ENCODE results near the gene CCDC51. TPM values are rescaled to one million over a fixed set of nuclear protein-coding genes. Genes with fewer than 3 reads are reported as not detected.

The CCDC51 gene
- total RNA-seq, 1 experiment from 2014 or later: 29.3 TPM

DNA sequence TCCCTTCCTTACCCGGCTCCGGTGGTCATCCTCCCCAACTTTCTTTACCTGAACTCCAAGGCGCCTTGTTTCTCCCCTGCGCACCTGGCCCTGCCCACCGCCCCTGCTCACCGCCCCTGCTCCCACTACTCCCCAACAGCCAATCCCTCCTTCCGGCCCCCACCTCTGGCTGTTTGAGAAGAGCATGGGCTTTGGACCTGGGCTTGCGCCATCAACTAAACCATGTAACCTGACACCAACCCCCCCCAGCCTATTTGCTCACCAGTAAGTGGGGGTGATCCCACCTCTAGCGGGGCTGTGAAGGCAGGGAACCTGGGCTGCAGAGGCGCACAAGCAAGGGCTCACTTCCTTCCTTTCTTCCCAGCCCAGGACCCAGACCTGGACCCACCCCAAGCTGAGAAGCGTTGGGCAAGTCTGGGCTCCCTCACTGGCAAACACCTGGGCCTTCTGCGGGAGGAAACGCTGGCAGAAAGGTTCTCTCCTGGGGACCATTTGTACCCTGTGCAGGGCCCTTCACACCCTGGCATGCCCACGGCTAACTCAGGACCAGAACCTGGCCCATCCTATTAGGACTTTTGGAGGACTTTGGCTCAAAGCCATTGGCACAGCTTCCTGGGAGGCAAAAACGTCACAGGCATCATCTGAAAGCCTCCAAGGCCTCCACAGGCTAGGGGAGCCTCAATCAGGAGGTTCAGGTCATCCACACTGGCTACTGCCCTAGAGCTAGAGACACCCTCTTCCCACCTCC is 9.8 kb downstream of the CCDC51 start, which contains the start of gene PLXNB1:
TSS of gene PLXNB1 (minus strand) at position 127 of the 748 bp plus-strand sequence. CDS start 5,475 bp downstream, outside the sequence.
- Histone ChIP-seq H3K79me2 (ENCODE audit: insufficient read depth, low read length) (peaks cover 9% of the 10 kb centered on the region; the same call in 1 of the 2 replicates), H3K27ac (ENCODE audit: low read depth, low read length) (peak within 1 kb of the TSS; percentile 81), H3K9me2 (ENCODE audit: insufficient read depth) (no peaks in the 10 kb centered on the region), H3K9me3 (ENCODE audit: control insufficient read depth in 1 of 2, insufficient read depth in 1 of 2, low read depth in 1 of 2, low read length in 2 of 2) (no peaks in the 10 kb centered on the region), H3K4me2 (ENCODE audit: low read length) (peak within 1 kb of the TSS; percentile 91), H3K9ac (ENCODE audit: low read length) (peak within 1 kb of the TSS; percentile 77), H3K4me1 (ENCODE audit: control insufficient read depth in 1 of 2, insufficient read depth in 2 of 2, low read length in 2 of 2) (peaks cover 51 to 66% of the 10 kb centered on the region in 2 experiments), H2AFZ (ENCODE audit: low read depth, low read length, poor library complexity, severe bottlenecking) (peak within 1 kb of the TSS; percentile 85), H4K20me1 (ENCODE audit: insufficient read depth) (no peaks in the 10 kb centered on the region), H3K27me3 (ENCODE audit: insufficient read depth, low read length) (no peaks in the 10 kb centered on the region), H3K4me3 (replicated peaks in 1 of 2; ENCODE audit: low read depth in 1 of 2, low read length in 2 of 2) (peak within 1 kb of the TSS; percentile 58 to 70), H3K36me3 (ENCODE audit: control insufficient read depth in 1 of 2, insufficient read depth in 2 of 2, low read length in 2 of 2) (peaks cover 0 to 17% of the 10 kb centered on the region in 2 experiments; a peak in 1 of 4 replicates)
- TF ChIP-seq ELF1 (IDR thresholded peaks at IDR 0.05; ENCODE audit: borderline replicate concordance, low read depth) (no peak), ZNF274 (IDR thresholded peaks at IDR 0.05; ENCODE audit: low read depth, low read length) (no peak), SIN3A (IDR thresholded peaks at IDR 0.05; ENCODE audit: low read depth) (no peak), POLR2A (IDR thresholded peaks at IDR 0.05; ENCODE audit: borderline replicate concordance, extremely low read depth, insufficient read depth, insufficient read length) (no peak), SP1 (IDR thresholded peaks at IDR 0.05; ENCODE audit: low read depth) (no peak), EZH2phosphoT487 (IDR thresholded peaks at IDR 0.05; ENCODE audit: borderline replicate concordance) (no peak), SRF (IDR thresholded peaks at IDR 0.05; ENCODE audit: low read depth) (no peak), FOSL1 (IDR thresholded peaks at IDR 0.05; ENCODE audit: low read depth) (no peak), JUND (IDR thresholded peaks at IDR 0.05) (no peak), RAD21 (IDR thresholded peaks at IDR 0.05; ENCODE audit: low read depth) (no peak), CTCF (IDR thresholded peaks at IDR 0.05 in 2 of 3, conservative IDR thresholded peaks at IDR 0.05 in 1 of 3; ENCODE audit: borderline replicate concordance in 1 of 3, insufficient read depth in 1 of 3, low read depth in 2 of 3, low read length in 2 of 3) (no peak), CBX3 (IDR thresholded peaks at IDR 0.05; ENCODE audit: low read depth) (no peak), EGR1 (IDR thresholded peaks at IDR 0.05; ENCODE audit: low read depth) (no peak), REST (IDR thresholded peaks at IDR 0.05; ENCODE audit: low read depth) (no peak), ZFX (IDR thresholded peaks at IDR 0.05) (no peak), EZH2 (IDR thresholded peaks at IDR 0.05) (no peak), YY1 (IDR thresholded peaks at IDR 0.05; ENCODE audit: extremely low read depth, insufficient replicate concordance, low read depth, low read length) (no peak)
- TF ChIP-seq, protein P1, sequence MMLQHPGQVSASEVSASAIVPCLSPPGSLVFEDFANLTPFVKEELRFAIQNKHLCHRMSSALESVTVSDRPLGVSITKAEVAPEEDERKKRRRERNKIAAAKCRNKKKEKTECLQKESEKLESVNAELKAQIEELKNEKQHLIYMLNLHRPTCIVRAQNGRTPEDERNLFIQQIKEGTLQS (IDR thresholded peaks at IDR 0.05): no peak
- TF ChIP-seq, protein P2, sequence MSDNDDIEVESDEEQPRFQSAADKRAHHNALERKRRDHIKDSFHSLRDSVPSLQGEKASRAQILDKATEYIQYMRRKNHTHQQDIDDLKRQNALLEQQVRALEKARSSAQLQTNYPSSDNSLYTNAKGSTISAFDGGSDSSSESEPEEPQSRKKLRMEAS (IDR thresholded peaks at IDR 0.05): no peak
- TF ChIP-seq, protein P3, sequence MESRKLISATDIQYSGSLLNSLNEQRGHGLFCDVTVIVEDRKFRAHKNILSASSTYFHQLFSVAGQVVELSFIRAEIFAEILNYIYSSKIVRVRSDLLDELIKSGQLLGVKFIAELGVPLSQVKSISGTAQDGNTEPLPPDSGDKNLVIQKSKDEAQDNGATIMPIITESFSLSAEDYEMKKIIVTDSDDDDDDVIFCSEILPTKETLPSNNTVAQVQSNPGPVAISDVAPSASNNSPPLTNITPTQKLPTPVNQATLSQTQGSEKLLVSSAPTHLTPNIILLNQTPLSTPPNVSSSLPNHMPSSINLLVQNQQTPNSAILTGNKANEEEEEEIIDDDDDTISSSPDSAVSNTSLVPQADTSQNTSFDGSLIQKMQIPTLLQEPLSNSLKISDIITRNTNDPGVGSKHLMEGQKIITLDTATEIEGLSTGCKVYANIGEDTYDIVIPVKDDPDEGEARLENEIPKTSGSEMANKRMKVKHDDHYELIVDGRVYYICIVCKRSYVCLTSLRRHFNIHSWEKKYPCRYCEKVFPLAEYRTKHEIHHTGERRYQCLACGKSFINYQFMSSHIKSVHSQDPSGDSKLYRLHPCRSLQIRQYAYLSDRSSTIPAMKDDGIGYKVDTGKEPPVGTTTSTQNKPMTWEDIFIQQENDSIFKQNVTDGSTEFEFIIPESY (IDR thresholded peaks at IDR 0.05; ENCODE audit: extremely low read depth, insufficient replicate concordance, low read length): no peak
- BruUV-seq (replicated peaks): no TSS peak
- ChIA-PET POLR2A (interaction anchor here (1.8 kb wide), 1 partner anchor 10 kb away, joined by 5 read pairs; the partner anchor contains the start of genes CCDC51 and TMA7), CTCF (interaction anchor here (2.7 to 3.3 kb wide), 2 partner anchors 10 to 29 kb away, joined by 8 to 15 read pairs; partner anchors contain the start of genes CCDC51 and TMA7), RAD21 (ENCODE audit: low non-redundant PET in 1 of 2, low total read pairs in 2 of 2, uncharacterized antibody in 2 of 2, unreplicated experiment in 2 of 2) (no interaction called here)
- intact Hi-C loops (cut with micrococcal nuclease): no loop called here
- ATAC-seq (peak; percentile 21), DNase-seq (ENCODE audit: low read depth, low spot score) (no peak)
